ENCODE data around the gene RTN3. TPM values are rescaled to one million over a fixed set of nuclear protein-coding genes. Genes with fewer than 3 reads are reported as not detected.
A peak's percentile ranks its signal among the peaks of the same experiment; 100 is the strongest.

The RTN3 gene
- total and polyA plus RNA-seq, 9 donors: 25.5 to 76.0 (median 53.9) TPM

DNA sequence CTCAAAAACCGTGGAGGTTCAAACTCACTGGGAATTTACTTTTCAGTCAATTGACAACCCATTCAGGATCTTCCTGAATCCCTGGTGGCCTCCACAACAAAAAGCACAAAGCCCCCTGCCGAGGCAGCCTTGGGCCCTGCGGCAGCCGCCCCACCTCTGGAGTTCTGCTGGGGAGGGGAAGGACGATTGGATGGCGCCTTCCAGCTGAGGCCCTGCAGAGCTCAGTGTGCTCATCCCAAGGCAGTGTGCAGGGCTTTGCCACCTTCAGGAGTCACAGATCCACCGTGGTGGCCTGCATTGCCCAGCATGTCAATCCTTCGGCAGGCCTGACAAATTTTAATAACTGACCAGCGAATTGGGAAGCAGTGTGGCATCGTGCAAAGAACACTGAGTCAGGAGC lies 79.9 kb downstream of the RTN3 start:
- Histone ChIP-seq H3K27me3 (ENCODE audit: control insufficient read depth, insufficient read depth, low read length) (no peaks in the 10 kb centered on the region), H3K9me3 (replicated peaks; ENCODE audit: control insufficient read depth, low read depth, low read length) (no peaks in the 10 kb centered on the region), H3K4me3 (ENCODE audit: low read length) (no peak overlapping the region), H3K4me1 (ENCODE audit: control insufficient read depth, insufficient read depth, low read length) (peaks cover 42% of the 10 kb centered on the region), H3K36me3 (ENCODE audit: control insufficient read depth, insufficient read depth, low read length) (peaks cover 44% of the 10 kb centered on the region), H3K27ac (ENCODE audit: low read length) (no peak overlapping the region)
- 56% methylated on average over 4 of the region's 10 CpGs for WGBS (ENCODE audit: insufficient coverage)
- DNase-seq: peak; percentile 13

DNA sequence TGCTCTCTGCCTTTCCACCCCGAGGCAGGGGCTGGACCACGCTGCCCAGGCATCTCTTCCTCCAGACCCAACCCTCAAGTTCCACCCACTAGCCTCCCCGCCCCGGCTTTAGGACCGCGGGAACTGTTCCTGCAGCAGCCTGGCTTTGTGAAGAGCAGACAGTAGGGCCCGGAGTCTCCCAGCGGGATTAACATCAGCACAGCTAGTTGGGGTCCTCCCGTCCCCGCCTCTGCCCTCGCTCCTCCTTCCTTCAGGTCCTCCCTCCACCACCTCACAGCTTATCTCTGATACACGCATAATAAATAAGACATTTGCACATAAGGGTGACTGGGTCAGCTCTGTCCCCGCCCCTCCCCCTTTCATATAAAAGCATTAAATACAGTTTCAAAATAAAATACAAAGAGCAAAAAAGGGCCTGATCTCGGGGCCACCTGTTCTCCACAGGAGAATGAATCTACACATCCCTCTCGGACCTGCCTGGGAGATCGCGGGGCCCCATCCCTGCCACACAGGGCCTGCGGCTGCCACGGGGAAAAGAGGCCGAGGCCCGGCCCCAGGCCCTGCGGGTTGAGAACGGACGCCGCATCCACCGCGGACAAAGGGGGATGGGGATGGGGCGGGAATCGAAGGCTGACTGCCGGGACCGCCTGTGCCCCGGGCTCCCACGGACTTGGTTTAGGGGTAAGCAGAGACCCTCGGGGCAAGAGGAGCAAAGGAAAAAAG lies 80.8 kb downstream of the RTN3 start:
- no peaks in the 10 kb centered on the region for H3K27me3 ChIP-seq (ENCODE audit: control insufficient read depth, insufficient read depth, low read length)
- H3K4me3 ChIP-seq (ENCODE audit: low read length): peak overlapping the region; percentile 48
- peak overlapping the region; percentile 42 for H3K27ac ChIP-seq (ENCODE audit: low read length)
- H3K4me1 ChIP-seq (ENCODE audit: control insufficient read depth, insufficient read depth, low read length): peaks cover 51% of the 10 kb centered on the region
- DNase-seq: peak; percentile 77
- peaks cover 43% of the 10 kb centered on the region for H3K36me3 ChIP-seq (ENCODE audit: control insufficient read depth, insufficient read depth, low read length)
- no peaks in the 10 kb centered on the region for H3K9me3 ChIP-seq (replicated peaks; ENCODE audit: control insufficient read depth, low read depth, low read length)
- WGBS (ENCODE audit: insufficient coverage): 30% methylated on average over 29 of the region's 34 CpGs

DNA sequence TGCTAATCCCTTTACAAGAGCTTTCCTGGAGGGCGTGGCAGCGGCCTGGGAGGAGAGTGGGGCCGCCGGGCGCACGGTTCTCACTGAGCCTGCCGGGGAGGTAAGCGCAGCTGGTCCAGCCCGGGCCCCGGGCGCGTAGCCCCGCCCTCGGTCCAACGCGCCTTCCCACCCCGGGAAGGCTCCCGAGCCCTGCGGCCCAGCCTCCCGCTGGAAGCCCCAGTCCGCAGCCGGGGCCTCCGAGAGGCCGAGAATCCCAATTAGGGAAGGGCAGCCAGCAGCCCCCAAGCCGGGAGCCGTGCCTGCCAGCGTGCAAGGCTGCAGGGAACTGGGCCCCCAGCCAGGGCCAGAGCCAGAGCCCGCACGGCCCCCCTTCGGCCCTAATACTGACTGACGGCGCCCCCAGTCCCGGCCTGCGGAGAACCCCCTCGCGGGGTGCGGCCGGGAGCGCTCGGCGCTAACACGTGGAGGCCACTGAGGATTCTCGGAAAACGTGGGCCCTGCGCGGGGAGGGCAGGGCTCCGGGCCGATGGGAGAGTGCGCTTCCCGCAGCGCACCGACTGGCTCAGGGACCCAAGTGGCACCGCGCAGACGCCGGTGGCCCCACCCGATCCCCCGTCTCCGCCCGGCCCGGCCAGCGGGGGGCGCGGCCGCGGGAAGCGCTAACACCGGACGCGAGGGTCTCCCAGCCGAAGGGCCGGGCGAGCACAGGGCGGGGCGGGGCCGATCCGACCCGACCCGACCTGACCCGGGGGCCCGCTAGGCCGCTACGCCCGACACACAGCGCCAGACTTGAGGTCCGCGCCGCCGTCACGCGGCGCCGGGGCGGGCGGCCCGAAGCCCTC lies 81.6 kb downstream of the RTN3 start:
- WGBS (ENCODE audit: insufficient coverage): 10% methylated on average over 96 of the region's 96 CpGs
- no peaks in the 10 kb centered on the region for H3K27me3 ChIP-seq (ENCODE audit: control insufficient read depth, insufficient read depth, low read length)
- H3K27ac ChIP-seq (ENCODE audit: low read length): peak overlapping the region; percentile 42
- peaks cover 41% of the 10 kb centered on the region for H3K36me3 ChIP-seq (ENCODE audit: control insufficient read depth, insufficient read depth, low read length)
- peaks cover 59% of the 10 kb centered on the region for H3K4me1 ChIP-seq (ENCODE audit: control insufficient read depth, insufficient read depth, low read length)
- H3K9me3 ChIP-seq (replicated peaks; ENCODE audit: control insufficient read depth, low read depth, low read length): no peaks in the 10 kb centered on the region
- H3K4me3 ChIP-seq (ENCODE audit: low read length): peak overlapping the region; percentile 48
- peak; percentile 84 for DNase-seq

DNA sequence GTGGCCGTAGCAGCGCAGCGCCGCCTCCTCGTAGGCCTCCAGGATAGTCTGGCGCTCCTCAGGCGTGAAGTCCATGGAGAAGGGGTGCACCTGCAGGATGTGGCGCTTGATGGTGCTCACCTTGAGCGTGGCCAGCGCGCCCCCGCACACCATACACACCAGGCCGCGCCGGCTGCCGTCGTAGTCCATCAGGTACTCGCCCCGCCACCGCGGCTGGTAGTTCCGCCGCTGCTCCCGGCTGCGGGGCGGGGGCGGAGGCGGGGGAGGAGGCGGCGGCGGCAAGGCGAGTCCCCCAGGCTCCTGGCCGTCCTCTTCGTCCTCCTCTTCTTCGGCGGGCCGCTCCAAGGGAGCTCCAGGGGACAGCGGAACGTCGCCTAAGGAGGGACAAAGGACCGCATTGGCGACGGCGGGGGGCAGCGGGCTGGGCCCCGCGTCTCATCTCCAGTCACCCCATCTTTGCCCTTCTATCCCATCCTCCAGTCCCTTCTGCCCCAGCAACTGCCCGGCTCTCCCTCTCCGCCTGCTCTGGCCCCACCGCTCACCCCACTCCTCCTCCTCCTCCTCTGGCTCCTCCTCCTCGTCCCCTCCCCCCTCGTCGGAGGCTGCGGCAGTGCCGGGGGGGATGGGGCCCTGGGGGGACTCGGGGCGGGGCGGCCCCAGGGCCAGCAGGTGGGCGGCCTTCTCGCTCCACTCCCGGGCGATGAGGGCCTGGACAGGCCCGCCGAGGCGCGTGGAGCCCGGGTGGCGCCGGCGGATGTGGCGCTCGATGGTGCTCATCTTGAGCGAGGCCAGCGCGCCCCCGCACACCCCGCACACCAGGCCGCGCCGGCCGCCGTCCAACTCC lies 82.4 kb downstream of the RTN3 start:
- peak; percentile 68 for DNase-seq
- WGBS (ENCODE audit: insufficient coverage): 27% methylated on average over 73 of the region's 82 CpGs
- H3K27ac ChIP-seq (ENCODE audit: low read length): no peak overlapping the region
- peaks cover 59% of the 10 kb centered on the region for H3K4me1 ChIP-seq (ENCODE audit: control insufficient read depth, insufficient read depth, low read length)
- peaks cover 37% of the 10 kb centered on the region for H3K36me3 ChIP-seq (ENCODE audit: control insufficient read depth, insufficient read depth, low read length)
- H3K9me3 ChIP-seq (replicated peaks; ENCODE audit: control insufficient read depth, low read depth, low read length): no peaks in the 10 kb centered on the region
- H3K27me3 ChIP-seq (ENCODE audit: control insufficient read depth, insufficient read depth, low read length): no peaks in the 10 kb centered on the region
- H3K4me3 ChIP-seq (ENCODE audit: low read length): peak overlapping the region; percentile 10

DNA sequence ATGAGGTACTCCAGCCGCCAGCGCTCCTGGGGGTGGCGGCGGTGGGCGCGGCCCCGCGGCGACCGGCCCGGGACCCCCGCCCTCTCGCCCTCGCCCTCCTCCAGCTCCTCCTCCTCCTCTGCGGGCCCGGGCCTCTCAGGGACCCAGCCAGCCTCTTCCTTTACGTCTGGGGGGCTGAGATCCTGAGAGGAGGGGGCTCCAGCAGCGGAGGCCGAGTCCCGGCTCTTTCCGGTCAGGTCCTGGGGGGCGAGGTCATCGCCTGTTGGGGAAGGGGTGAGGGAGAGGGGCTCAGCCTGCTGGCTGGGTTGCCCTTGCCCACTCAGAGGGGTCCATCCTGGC lies 83.0 kb downstream of the RTN3 start:
- no peak overlapping the region for H3K27ac ChIP-seq (ENCODE audit: low read length)
- no peak overlapping the region for H3K4me3 ChIP-seq (ENCODE audit: low read length)
- no peaks in the 10 kb centered on the region for H3K9me3 ChIP-seq (replicated peaks; ENCODE audit: control insufficient read depth, low read depth, low read length)
- WGBS (ENCODE audit: insufficient coverage): 53% methylated on average over 3 of the region's 23 CpGs
- no peak for DNase-seq
- peaks cover 59% of the 10 kb centered on the region for H3K4me1 ChIP-seq (ENCODE audit: control insufficient read depth, insufficient read depth, low read length)
- H3K27me3 ChIP-seq (ENCODE audit: control insufficient read depth, insufficient read depth, low read length): peaks cover under 1% of the 10 kb centered on the region
- peaks cover 36% of the 10 kb centered on the region for H3K36me3 ChIP-seq (ENCODE audit: control insufficient read depth, insufficient read depth, low read length)

DNA sequence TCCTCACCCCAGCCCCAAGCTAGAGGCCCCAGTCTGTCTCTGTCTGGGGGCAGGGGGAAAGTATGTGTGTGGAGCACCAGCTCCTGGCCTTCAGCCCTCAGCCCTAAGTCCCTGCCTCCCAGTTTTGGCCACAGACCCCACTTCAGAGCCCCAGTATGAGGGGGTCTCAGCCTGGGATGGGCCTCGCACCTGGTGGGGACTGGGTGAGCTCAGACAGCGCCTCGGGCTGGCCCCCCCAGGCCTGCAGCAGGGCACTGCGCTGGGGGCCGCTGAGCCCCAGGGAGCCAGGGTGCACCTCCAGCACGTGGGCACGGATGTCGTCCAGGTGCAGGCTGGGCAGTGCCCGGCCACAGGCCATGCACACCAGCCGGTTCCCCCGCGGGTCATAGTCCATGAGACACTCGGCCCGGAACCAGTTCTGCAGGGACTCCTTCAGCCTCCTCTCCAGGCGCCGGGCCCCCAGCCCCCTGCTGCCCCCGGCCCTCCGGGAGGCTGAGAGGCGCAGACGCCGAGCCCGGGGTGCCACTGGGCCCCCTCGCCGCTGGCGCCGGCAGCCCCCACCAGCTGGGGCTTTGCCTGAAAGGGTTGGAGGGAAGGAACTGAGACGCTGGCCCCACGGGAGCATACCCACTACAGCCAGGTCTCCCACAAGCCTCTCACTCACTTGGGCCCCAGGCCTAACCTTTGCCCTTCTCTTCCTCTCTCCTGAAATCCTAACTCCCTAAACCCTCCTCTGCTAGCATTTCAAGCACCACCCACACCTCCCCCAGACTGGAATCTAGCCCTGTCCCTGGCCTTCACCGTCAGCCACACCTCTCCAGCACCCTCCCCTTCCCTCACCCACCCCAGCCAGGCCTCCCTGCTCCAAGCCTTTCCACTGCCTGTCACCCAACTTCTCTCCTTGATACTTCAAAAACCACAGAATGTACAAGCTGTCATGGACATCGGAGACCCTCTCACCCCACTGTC lies 83.7 kb downstream of the RTN3 start:
- Histone ChIP-seq H3K9me3 (replicated peaks; ENCODE audit: control insufficient read depth, low read depth, low read length) (no peaks in the 10 kb centered on the region), H3K4me3 (ENCODE audit: low read length) (no peak overlapping the region), H3K27ac (ENCODE audit: low read length) (no peak overlapping the region), H3K36me3 (ENCODE audit: control insufficient read depth, insufficient read depth, low read length) (peaks cover 33% of the 10 kb centered on the region), H3K27me3 (ENCODE audit: control insufficient read depth, insufficient read depth, low read length) (peaks cover 7% of the 10 kb centered on the region), H3K4me1 (ENCODE audit: control insufficient read depth, insufficient read depth, low read length) (peaks cover 65% of the 10 kb centered on the region)
- DNase-seq: peak; percentile 33
- 65% methylated on average over 19 of the region's 30 CpGs for WGBS (ENCODE audit: insufficient coverage)

DNA sequence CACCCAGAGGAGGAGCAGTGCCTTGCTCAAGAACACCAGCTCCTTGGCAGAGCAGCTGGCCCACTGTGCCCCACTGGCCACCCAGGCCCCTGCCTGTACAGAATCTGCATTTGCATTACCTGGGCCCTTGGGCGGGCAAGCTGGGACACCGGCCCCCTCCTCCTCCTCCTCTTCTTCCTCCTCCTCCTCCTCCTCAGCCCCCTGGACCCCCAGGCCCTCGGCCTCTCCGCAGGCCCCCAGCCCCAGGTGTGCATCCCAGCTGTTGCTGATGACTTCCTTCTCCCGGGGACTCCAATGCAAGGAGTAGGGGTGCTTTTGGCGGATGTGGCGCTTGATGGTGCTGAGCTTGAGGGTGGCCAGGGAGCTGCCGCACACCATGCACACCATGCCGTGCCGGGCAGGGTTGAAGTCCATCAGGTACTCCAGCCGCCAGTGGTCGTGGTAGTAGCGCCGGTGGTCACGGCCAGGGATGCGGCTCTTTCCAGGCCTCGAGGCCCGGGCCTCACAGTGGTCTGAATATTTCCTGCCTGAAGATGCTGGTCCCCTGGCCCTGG lies 84.5 kb downstream of the RTN3 start:
- Histone ChIP-seq H3K36me3 (ENCODE audit: control insufficient read depth, insufficient read depth, low read length) (peaks cover 27% of the 10 kb centered on the region), H3K9me3 (replicated peaks; ENCODE audit: control insufficient read depth, low read depth, low read length) (no peaks in the 10 kb centered on the region), H3K4me1 (ENCODE audit: control insufficient read depth, insufficient read depth, low read length) (peaks cover 68% of the 10 kb centered on the region), H3K27ac (ENCODE audit: low read length) (no peak overlapping the region), H3K27me3 (ENCODE audit: control insufficient read depth, insufficient read depth, low read length) (peaks cover 10% of the 10 kb centered on the region), H3K4me3 (ENCODE audit: low read length) (no peak overlapping the region)
- 60% methylated on average over 16 of the region's 18 CpGs for WGBS (ENCODE audit: insufficient coverage)
- DNase-seq: peak; percentile 20

DNA sequence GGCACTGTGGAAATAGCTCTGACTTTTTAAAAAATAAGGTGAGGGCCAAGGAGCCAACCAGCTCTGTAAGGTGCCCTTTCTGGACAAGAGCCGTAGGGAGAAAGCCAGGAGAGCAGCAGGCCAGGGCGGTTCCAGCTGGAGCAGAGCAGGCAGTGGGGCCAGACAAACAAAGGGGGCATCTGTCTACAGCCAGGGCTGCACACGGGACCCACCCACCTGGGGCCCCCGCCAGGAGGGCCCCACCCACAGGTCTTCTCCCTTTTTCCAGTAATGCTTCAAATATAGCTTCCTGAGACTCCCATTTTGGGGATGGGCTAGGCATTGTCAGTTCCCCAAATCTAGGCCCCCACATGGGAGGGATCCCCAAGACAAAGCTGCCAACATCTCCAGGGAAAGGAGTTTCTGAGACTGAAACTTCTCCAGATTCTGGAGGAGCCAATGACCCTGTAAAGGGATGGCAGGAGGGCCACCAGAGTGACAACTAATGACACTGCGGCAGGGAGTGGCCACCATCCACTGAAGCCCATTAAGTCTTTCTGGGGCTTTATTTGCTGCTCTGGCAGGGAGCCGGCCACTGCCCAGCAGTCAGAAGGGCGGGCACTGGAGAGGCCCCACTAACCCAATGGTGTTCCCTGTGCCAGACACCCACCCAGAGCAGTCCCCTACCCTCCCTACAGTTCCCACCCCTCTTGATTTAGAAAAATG lies 85.4 kb downstream of the RTN3 start:
- peaks cover 63% of the 10 kb centered on the region for H3K4me1 ChIP-seq (ENCODE audit: control insufficient read depth, insufficient read depth, low read length)
- H3K27ac ChIP-seq (ENCODE audit: low read length): peak overlapping the region; percentile 9
- peaks cover 17% of the 10 kb centered on the region for H3K27me3 ChIP-seq (ENCODE audit: control insufficient read depth, insufficient read depth, low read length)
- 43% methylated on average over 3 of the region's 7 CpGs for whole genome bisulfite sequencing (ENCODE audit: insufficient coverage)
- DNase-seq: peak; percentile 39
- H3K9me3 ChIP-seq (replicated peaks; ENCODE audit: control insufficient read depth, low read depth, low read length): no peaks in the 10 kb centered on the region
- no peak overlapping the region for H3K4me3 ChIP-seq (ENCODE audit: low read length)
- peaks cover 20% of the 10 kb centered on the region for H3K36me3 ChIP-seq (ENCODE audit: control insufficient read depth, insufficient read depth, low read length)

DNA sequence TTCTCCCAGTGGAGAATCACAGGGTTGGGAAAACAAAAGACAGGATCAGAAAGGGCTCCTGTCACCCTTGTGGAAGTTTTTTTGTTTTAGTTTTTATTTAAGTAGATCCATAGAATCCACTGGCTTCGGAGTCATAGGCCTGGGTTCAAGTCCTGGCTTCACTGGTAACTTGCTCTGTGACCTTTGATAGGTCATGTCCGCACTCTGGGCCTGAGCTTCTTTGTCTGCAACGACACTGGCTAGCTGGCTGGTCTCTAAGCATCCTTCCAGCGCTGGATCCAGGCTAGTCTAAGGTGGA lies 85.9 kb downstream of the RTN3 start:
- peak overlapping the region; percentile 90 for H3K4me3 ChIP-seq (ENCODE audit: low read length)
- peaks cover 57% of the 10 kb centered on the region for H3K4me1 ChIP-seq (ENCODE audit: control insufficient read depth, insufficient read depth, low read length)
- 10% methylated on average over 4 of the region's 4 CpGs for WGBS (ENCODE audit: insufficient coverage)
- no peak for DNase-seq
- H3K27ac ChIP-seq (ENCODE audit: low read length): peak overlapping the region; percentile 9
- H3K9me3 ChIP-seq (replicated peaks; ENCODE audit: control insufficient read depth, low read depth, low read length): no peaks in the 10 kb centered on the region
- H3K27me3 ChIP-seq (ENCODE audit: control insufficient read depth, insufficient read depth, low read length): peaks cover 19% of the 10 kb centered on the region
- peaks cover 20% of the 10 kb centered on the region for H3K36me3 ChIP-seq (ENCODE audit: control insufficient read depth, insufficient read depth, low read length)
